ENCODE data around the gene AK5. TPM values are rescaled to one million over a fixed set of nuclear protein-coding genes. Genes with fewer than 3 reads are reported as not detected.

AK5 gene
- total RNA-seq, 1 experiment from 2014 or later: 3.8 TPM

GRCh38 chr1:77582905-77583304 is 301.1 kb downstream of the AK5 start:
- DNase-seq: no peak
- Histone ChIP-seq H3K36me3 (ENCODE audit: low read depth, low read length) (peaks cover 27% of the 10 kb centered on the region), H3K4me3 (ENCODE audit: low read length) (no peak overlapping the region), H3K27ac (ENCODE audit: low read length) (no peak overlapping the region), H2AFZ (ENCODE audit: low read length) (no peak overlapping the region), H3K4me1 (ENCODE audit: insufficient read depth, low read length) (no peaks in the 10 kb centered on the region), H3K9ac (ENCODE audit: low read length) (no peak overlapping the region), H3F3A (ENCODE audit: low read length, unreplicated experiment) (no peaks in the 10 kb centered on the region), H3K9me3 (ENCODE audit: low read length) (no peaks in the 10 kb centered on the region), H3K4me2 (ENCODE audit: low read length) (no peak overlapping the region), H3K27me3 (ENCODE audit: low read length) (no peaks in the 10 kb centered on the region), H3K79me2 (ENCODE audit: low read length) (peaks cover 6% of the 10 kb centered on the region; the same call in 1 of the 2 replicates), H4K20me1 (ENCODE audit: low read length) (no peaks in the 10 kb centered on the region), H3K9me2 (replicated peaks; ENCODE audit: low read length) (no peaks in the 10 kb centered on the region)
- intact Hi-C loops (cut with micrococcal nuclease): no loop called here
- BruUV-seq (replicated peaks): no TSS peak
- no peak for ATAC-seq
- TF ChIP-seq EZH2 (IDR thresholded peaks at IDR 0.05; ENCODE audit: low read length, unreplicated experiment): no peak
- TF ChIP-seq EZH2phosphoT487 (IDR thresholded peaks at IDR 0.05; ENCODE audit: borderline replicate concordance, low read length): no peak
- TF ChIP-seq, protein P1, sequence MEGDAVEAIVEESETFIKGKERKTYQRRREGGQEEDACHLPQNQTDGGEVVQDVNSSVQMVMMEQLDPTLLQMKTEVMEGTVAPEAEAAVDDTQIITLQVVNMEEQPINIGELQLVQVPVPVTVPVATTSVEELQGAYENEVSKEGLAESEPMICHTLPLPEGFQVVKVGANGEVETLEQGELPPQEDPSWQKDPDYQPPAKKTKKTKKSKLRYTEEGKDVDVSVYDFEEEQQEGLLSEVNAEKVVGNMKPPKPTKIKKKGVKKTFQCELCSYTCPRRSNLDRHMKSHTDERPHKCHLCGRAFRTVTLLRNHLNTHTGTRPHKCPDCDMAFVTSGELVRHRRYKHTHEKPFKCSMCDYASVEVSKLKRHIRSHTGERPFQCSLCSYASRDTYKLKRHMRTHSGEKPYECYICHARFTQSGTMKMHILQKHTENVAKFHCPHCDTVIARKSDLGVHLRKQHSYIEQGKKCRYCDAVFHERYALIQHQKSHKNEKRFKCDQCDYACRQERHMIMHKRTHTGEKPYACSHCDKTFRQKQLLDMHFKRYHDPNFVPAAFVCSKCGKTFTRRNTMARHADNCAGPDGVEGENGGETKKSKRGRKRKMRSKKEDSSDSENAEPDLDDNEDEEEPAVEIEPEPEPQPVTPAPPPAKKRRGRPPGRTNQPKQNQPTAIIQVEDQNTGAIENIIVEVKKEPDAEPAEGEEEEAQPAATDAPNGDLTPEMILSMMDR (conservative IDR thresholded peaks at IDR 0.05; ENCODE audit: low read depth, low read length): no peak
- CTCF ChIA-PET: no interaction called here
- POLR2A ChIA-PET (ENCODE audit: unreplicated experiment): no interaction called here

- no peaks in the 10 kb centered on the region for H4K20me1 ChIP-seq (ENCODE audit: low read length)
- BruUV-seq (replicated peaks): no TSS peak
- no peaks in the 10 kb centered on the region for H3K9me2 ChIP-seq (replicated peaks; ENCODE audit: low read length)
- no peak for DNase-seq
- peaks cover 6% of the 10 kb centered on the region; the same call in 1 of the 2 replicates for H3K79me2 ChIP-seq (ENCODE audit: low read length)
- ATAC-seq: no peak
- peaks cover 25% of the 10 kb centered on the region for H3K36me3 ChIP-seq (ENCODE audit: low read depth, low read length)
- CTCF ChIA-PET: no interaction called here
- no peak overlapping the region for H3K9ac ChIP-seq (ENCODE audit: low read length)
- H3F3A ChIP-seq (ENCODE audit: low read length, unreplicated experiment): no peaks in the 10 kb centered on the region
- no peak overlapping the region for H2AFZ ChIP-seq (ENCODE audit: low read length)
- no peak for TF ChIP-seq EZH2phosphoT487 (IDR thresholded peaks at IDR 0.05; ENCODE audit: borderline replicate concordance, low read length)
- no peak for TF ChIP-seq EZH2 (IDR thresholded peaks at IDR 0.05; ENCODE audit: low read length, unreplicated experiment)
- TF ChIP-seq, protein P1 (conservative IDR thresholded peaks at IDR 0.05; ENCODE audit: low read depth, low read length): no peak
- no peak overlapping the region for H3K27ac ChIP-seq (ENCODE audit: low read length)
- intact Hi-C loops (cut with micrococcal nuclease): no loop called here
- H3K4me3 ChIP-seq (ENCODE audit: low read length): no peak overlapping the region
- H3K4me1 ChIP-seq (ENCODE audit: insufficient read depth, low read length): no peaks in the 10 kb centered on the region
- POLR2A ChIA-PET (ENCODE audit: unreplicated experiment): no interaction called here
- no peaks in the 10 kb centered on the region for H3K9me3 ChIP-seq (ENCODE audit: low read length)
- no peaks in the 10 kb centered on the region for H3K27me3 ChIP-seq (ENCODE audit: low read length)
- H3K4me2 ChIP-seq (ENCODE audit: low read length): no peak overlapping the region
Observed at GRCh38 chr1:77583483-77583882, 301.7 kb downstream of the AK5 start.

DNA sequence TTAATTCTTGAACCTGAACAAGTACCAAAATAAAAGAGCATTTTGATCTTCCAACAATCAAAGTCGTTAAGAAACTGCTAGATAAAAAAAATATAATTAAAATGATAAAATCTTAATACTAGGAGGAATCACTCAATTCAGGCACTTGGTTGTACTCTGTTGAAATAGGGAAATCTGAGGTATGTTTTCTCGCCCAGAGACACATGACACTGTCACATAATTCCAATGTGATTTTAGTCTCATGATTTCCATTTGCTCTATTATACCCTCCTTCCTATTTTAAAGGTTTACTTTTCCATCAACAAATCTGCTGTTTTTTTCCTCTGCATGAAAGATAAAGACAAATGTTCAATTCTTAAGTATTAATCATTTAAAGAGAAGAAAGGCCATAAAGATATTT is 303.1 kb downstream of the AK5 start:
- Histone ChIP-seq H3K9me3 (ENCODE audit: low read length) (no peaks in the 10 kb centered on the region), H3K4me2 (ENCODE audit: low read length) (no peak overlapping the region), H3F3A (ENCODE audit: low read length, unreplicated experiment) (no peaks in the 10 kb centered on the region), H3K36me3 (ENCODE audit: low read depth, low read length) (peaks cover 16% of the 10 kb centered on the region; the same call in 1 of the 2 replicates), H3K27me3 (ENCODE audit: low read length) (no peaks in the 10 kb centered on the region), H2AFZ (ENCODE audit: low read length) (no peak overlapping the region), H3K27ac (ENCODE audit: low read length) (no peak overlapping the region), H3K79me2 (ENCODE audit: low read length) (peaks cover 6% of the 10 kb centered on the region; the same call in 1 of the 2 replicates), H3K9me2 (replicated peaks; ENCODE audit: low read length) (no peaks in the 10 kb centered on the region), H4K20me1 (ENCODE audit: low read length) (no peaks in the 10 kb centered on the region), H3K4me1 (ENCODE audit: insufficient read depth, low read length) (no peaks in the 10 kb centered on the region), H3K4me3 (ENCODE audit: low read length) (no peak overlapping the region), H3K9ac (ENCODE audit: low read length) (no peak overlapping the region)
- BruUV-seq (replicated peaks): no TSS peak
- intact Hi-C loops (cut with micrococcal nuclease): no loop called here
- ChIA-PET POLR2A (ENCODE audit: unreplicated experiment) (no interaction called here), CTCF (no interaction called here)
- ATAC-seq: no peak
- no peak for DNase-seq
- no peak for TF ChIP-seq EZH2phosphoT487 (IDR thresholded peaks at IDR 0.05; ENCODE audit: borderline replicate concordance, low read length)
- no peak for TF ChIP-seq EZH2 (IDR thresholded peaks at IDR 0.05; ENCODE audit: low read length, unreplicated experiment)
- TF ChIP-seq, protein P1 (conservative IDR thresholded peaks at IDR 0.05; ENCODE audit: low read depth, low read length): no peak
